ENCODE data around the gene HES4.
"Not testable (repeated sequence)": the region's sequence is repeated elsewhere in the genome, so short reads cannot be mapped to it uniquely, and the experiment has no call there.

HES4 gene

GRCh38 chr1:993379-993995 is 6.4 kb downstream of the HES4 start:
- no peaks in the 10 kb centered on the region for H3K9me2 ChIP-seq (replicated peaks; ENCODE audit: low read depth, low read length)
- H3K4me1 ChIP-seq (ENCODE audit: insufficient read depth, low read length, poor library complexity, severe bottlenecking) = peaks cover 16% of the 10 kb centered on the region
- peaks cover 17% of the 10 kb centered on the region for H4K20me1 ChIP-seq (ENCODE audit: insufficient read depth, low read length, poor library complexity, severe bottlenecking)
- H3K9me3 ChIP-seq (ENCODE audit: insufficient read depth, low read depth, low read length) = no peaks in the 10 kb centered on the region
- no peak overlapping the region for H3K4me2 ChIP-seq (ENCODE audit: low read depth, low read length, poor library complexity, severe bottlenecking)
- H2AFZ ChIP-seq (ENCODE audit: low read length) = no peak overlapping the region
- H3F3A ChIP-seq (ENCODE audit: low read depth) = no peaks in the 10 kb centered on the region
- H3K4me3 ChIP-seq (ENCODE audit: low read length, poor library complexity, severe bottlenecking) = no peak overlapping the region
- TF ChIP-seq CTCF (conservative IDR thresholded peaks at IDR 0.05; ENCODE audit: low read length) = no peak
- TF ChIP-seq EZH2phosphoT487 (IDR thresholded peaks at IDR 0.05; ENCODE audit: borderline replicate concordance) = no peak
- H3K9ac ChIP-seq (ENCODE audit: low read depth, low read length, poor library complexity, severe bottlenecking) = no peak overlapping the region
- H3K27me3 ChIP-seq (ENCODE audit: insufficient read depth, low read length, poor library complexity, severe bottlenecking) = no peaks in the 10 kb centered on the region
- no peaks in the 10 kb centered on the region for H3K36me3 ChIP-seq (ENCODE audit: insufficient read depth, low read length)
- H3K79me2 ChIP-seq (ENCODE audit: insufficient read depth, low read length) = no peaks in the 10 kb centered on the region

GRCh38 chr1:992362-992761 is 7.5 kb downstream of the HES4 start:
- H4K20me1 ChIP-seq (ENCODE audit: insufficient read depth, low read length, poor library complexity, severe bottlenecking) = peaks cover 7% of the 10 kb centered on the region
- no peaks in the 10 kb centered on the region for H3K27me3 ChIP-seq (ENCODE audit: insufficient read depth, low read length, poor library complexity, severe bottlenecking)
- H3F3A ChIP-seq (ENCODE audit: low read depth) = no peaks in the 10 kb centered on the region
- no peak overlapping the region for H3K4me2 ChIP-seq (ENCODE audit: low read depth, low read length, poor library complexity, severe bottlenecking)
- H3K79me2 ChIP-seq (ENCODE audit: insufficient read depth, low read length) = no peaks in the 10 kb centered on the region
- no peak overlapping the region for H3K4me3 ChIP-seq (ENCODE audit: low read length, poor library complexity, severe bottlenecking)
- H3K9me3 ChIP-seq (ENCODE audit: insufficient read depth, low read depth, low read length) = no peaks in the 10 kb centered on the region
- H3K36me3 ChIP-seq (ENCODE audit: insufficient read depth, low read length) = no peaks in the 10 kb centered on the region
- H3K9ac ChIP-seq (ENCODE audit: low read depth, low read length, poor library complexity, severe bottlenecking) = no peak overlapping the region
- no peak overlapping the region for H2AFZ ChIP-seq (ENCODE audit: low read length)
- peaks cover 13% of the 10 kb centered on the region for H3K4me1 ChIP-seq (ENCODE audit: insufficient read depth, low read length, poor library complexity, severe bottlenecking)
- TF ChIP-seq EZH2phosphoT487 (IDR thresholded peaks at IDR 0.05; ENCODE audit: borderline replicate concordance) = no peak
- TF ChIP-seq CTCF (conservative IDR thresholded peaks at IDR 0.05; ENCODE audit: low read length) = no peak
- no peaks in the 10 kb centered on the region for H3K9me2 ChIP-seq (replicated peaks; ENCODE audit: low read depth, low read length)

- H3K27me3 ChIP-seq (ENCODE audit: insufficient read depth, low read length, poor library complexity, severe bottlenecking) = no peaks in the 10 kb centered on the region
- no peak overlapping the region for H3K4me3 ChIP-seq (ENCODE audit: low read length, poor library complexity, severe bottlenecking)
- H4K20me1 ChIP-seq (ENCODE audit: insufficient read depth, low read length, poor library complexity, severe bottlenecking) = peaks cover 3% of the 10 kb centered on the region
- no peaks in the 10 kb centered on the region for H3K9me2 ChIP-seq (replicated peaks; ENCODE audit: low read depth, low read length)
- no peaks in the 10 kb centered on the region for H3K9me3 ChIP-seq (ENCODE audit: insufficient read depth, low read depth, low read length)
- no peaks in the 10 kb centered on the region for H3F3A ChIP-seq (ENCODE audit: low read depth)
- TF ChIP-seq CTCF (conservative IDR thresholded peaks at IDR 0.05; ENCODE audit: low read length) (no peak), EZH2phosphoT487 (IDR thresholded peaks at IDR 0.05; ENCODE audit: borderline replicate concordance) (no peak)
- H3K36me3 ChIP-seq (ENCODE audit: insufficient read depth, low read length) = no peaks in the 10 kb centered on the region
- H3K4me1 ChIP-seq (ENCODE audit: insufficient read depth, low read length, poor library complexity, severe bottlenecking) = peaks cover 9% of the 10 kb centered on the region
- H3K9ac ChIP-seq (ENCODE audit: low read depth, low read length, poor library complexity, severe bottlenecking) = no peak overlapping the region
- no peak overlapping the region for H3K4me2 ChIP-seq (ENCODE audit: low read depth, low read length, poor library complexity, severe bottlenecking)
- no peaks in the 10 kb centered on the region for H3K79me2 ChIP-seq (ENCODE audit: insufficient read depth, low read length)
- no peak overlapping the region for H2AFZ ChIP-seq (ENCODE audit: low read length)
These were observed 8.0 kb downstream of the HES4 start for GRCh38 chr1:991895-992294.

DNA sequence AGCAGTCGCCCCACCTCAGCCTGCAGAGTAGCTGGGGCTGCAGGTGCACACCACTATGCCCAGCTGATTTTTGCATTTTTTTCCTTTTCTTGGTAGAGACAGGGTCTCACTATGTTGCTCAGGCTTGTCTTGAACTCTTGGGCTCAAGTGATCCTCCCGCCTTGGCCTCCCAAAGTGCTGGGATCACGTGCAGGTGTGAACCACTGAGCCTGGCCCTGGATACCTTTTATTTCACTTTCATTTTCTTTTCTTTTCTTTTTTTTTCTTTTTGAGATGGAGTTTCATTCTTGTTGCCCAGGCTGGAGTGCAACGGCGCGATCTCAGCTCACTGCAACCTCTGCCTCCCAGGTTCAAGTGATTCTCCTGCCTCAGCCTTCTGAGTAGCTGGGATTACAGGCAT is 8.6 kb downstream of the HES4 start:
- not testable (repeated sequence) for H3K27me3 ChIP-seq (ENCODE audit: insufficient read depth, low read length, poor library complexity, severe bottlenecking); H3K4me2 ChIP-seq (ENCODE audit: low read depth, low read length, poor library complexity, severe bottlenecking); H3F3A ChIP-seq (ENCODE audit: low read depth); H3K9me2 ChIP-seq (replicated peaks; ENCODE audit: low read depth, low read length); H3K79me2 ChIP-seq (ENCODE audit: insufficient read depth, low read length); H4K20me1 ChIP-seq (ENCODE audit: insufficient read depth, low read length, poor library complexity, severe bottlenecking); H3K4me1 ChIP-seq (ENCODE audit: insufficient read depth, low read length, poor library complexity, severe bottlenecking); H3K4me3 ChIP-seq (ENCODE audit: low read length, poor library complexity, severe bottlenecking); H3K9ac ChIP-seq (ENCODE audit: low read depth, low read length, poor library complexity, severe bottlenecking); H2AFZ ChIP-seq (ENCODE audit: low read length); H3K36me3 ChIP-seq (ENCODE audit: insufficient read depth, low read length); H3K9me3 ChIP-seq (ENCODE audit: insufficient read depth, low read depth, low read length)

DNA sequence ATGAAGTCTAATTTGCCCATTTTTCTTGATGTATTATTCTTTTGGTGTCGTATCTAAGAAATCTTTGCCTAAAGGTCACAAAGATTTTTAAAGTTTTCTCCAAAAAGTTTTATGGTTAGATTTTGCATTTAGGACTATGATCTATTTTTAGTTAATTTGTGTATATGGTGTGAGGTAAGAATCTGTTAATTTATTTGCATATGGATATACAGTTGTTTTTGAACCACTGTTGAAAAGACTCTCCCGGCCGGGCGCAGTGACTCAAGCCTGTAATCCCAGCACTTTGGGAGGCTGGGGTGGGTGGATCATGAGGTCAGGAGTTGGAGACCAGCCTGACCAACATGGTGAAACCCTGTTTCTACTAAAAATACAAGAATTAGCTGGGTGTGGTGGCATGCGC is 11.8 kb downstream of the HES4 start:
- H3K4me2 ChIP-seq (ENCODE audit: low read depth, low read length, poor library complexity, severe bottlenecking); H3K4me1 ChIP-seq (ENCODE audit: insufficient read depth, low read length, poor library complexity, severe bottlenecking); H3K36me3 ChIP-seq (ENCODE audit: insufficient read depth, low read length); H3K9me3 ChIP-seq (ENCODE audit: insufficient read depth, low read depth, low read length); H3K9me2 ChIP-seq (replicated peaks; ENCODE audit: low read depth, low read length); H2AFZ ChIP-seq (ENCODE audit: low read length); H4K20me1 ChIP-seq (ENCODE audit: insufficient read depth, low read length, poor library complexity, severe bottlenecking); H3K4me3 ChIP-seq (ENCODE audit: low read length, poor library complexity, severe bottlenecking); H3F3A ChIP-seq (ENCODE audit: low read depth); H3K9ac ChIP-seq (ENCODE audit: low read depth, low read length, poor library complexity, severe bottlenecking); H3K79me2 ChIP-seq (ENCODE audit: insufficient read depth, low read length); H3K27me3 ChIP-seq (ENCODE audit: insufficient read depth, low read length, poor library complexity, severe bottlenecking): not testable (repeated sequence)
